ENCODE data around the gene SETX. TPM values are rescaled to one million over a fixed set of nuclear protein-coding genes. Genes with fewer than 3 reads are reported as not detected.

SETX gene
- total and polyA plus RNA-seq, 2 of the 13 experiments (the other 11 are each of a cell fraction or from before 2014, with no cell fraction given), result 13.2 to 39.0 TPM

- H3K27ac ChIP-seq (ENCODE audit: extremely low read length, insufficient read depth, low read length), result no peak overlapping the region
- H3K4me1 ChIP-seq (ENCODE audit: insufficient read depth, low read length), result peaks cover 16% of the 10 kb centered on the region
- H3K4me2 ChIP-seq (ENCODE audit: low read depth, low read length), result peak overlapping the region; percentile 57; the same call in 1 of the 2 replicates
- in situ Hi-C loops (cut with HindIII; ENCODE audit: extremely low pct_ligation_motif_present, low pct_unique_long_range_greater_than_20kb) (loop anchor here (25.0 kb wide), 1 partner anchor 653 kb away; no protein-coding TSS in a partner anchor), intact Hi-C loops (cut with micrococcal nuclease; ENCODE audit: unreplicated experiment) (loop anchor here (5.0 kb wide), 3 partner anchors 73 to 478 kb away; partner anchors contain the start of gene TTF1)
- no TSS peak for BruUV-seq (replicated peaks)
- POLR2A ChIA-PET, result no interaction called here
- H3K4me3 ChIP-seq (replicated peaks in 1 of 3; ENCODE audit: insufficient read depth in 1 of 3, low read depth in 2 of 3, low read length in 3 of 3), result peak overlapping the region in 1 of 3 experiments; percentile 73; a peak in 1 of 6 replicates
- CTCF ChIA-PET (ENCODE audit: low intra/inter-chr PET ratio, low total read pairs), result no interaction called here
- ATAC-seq (no peak; the same call in 2 of the 3 replicates), FAIRE-seq (no peak), DNase-seq (ENCODE audit: low spot score) (no peak)
- 18% methylated on average over 9 of the region's 21 CpGs for WGBS (ENCODE audit: low lambda C conversion rate)
- no peak overlapping the region for H2AFZ ChIP-seq (ENCODE audit: low read length)
- H3K9me3 ChIP-seq (ENCODE audit: low read length), result no peaks in the 10 kb centered on the region
- peaks cover 7% of the 10 kb centered on the region; the same call in 1 of the 2 replicates for H4K20me1 ChIP-seq (ENCODE audit: insufficient read depth, low read length)
- peaks cover 15 to 66% of the 10 kb centered on the region in 2 experiments; a peak in 4 of 5 replicates for H3K27me3 ChIP-seq (ENCODE audit: control insufficient read depth in 1 of 2, insufficient read depth in 2 of 2, low read length in 2 of 2)
- H3K36me3 ChIP-seq (replicated peaks in 1 of 2; ENCODE audit: control insufficient read depth in 1 of 2, insufficient read depth in 2 of 2, low read length in 2 of 2), result no peaks in the 10 kb centered on the region
- no peak overlapping the region for H3K9ac ChIP-seq (ENCODE audit: insufficient read depth, low read depth, low read length)
- no peaks in the 10 kb centered on the region for H3K79me2 ChIP-seq (ENCODE audit: insufficient read depth, low read length)
- no peak for TF ChIP-seq ZNF317 (CRISPR knock-in tag; IDR thresholded peaks at IDR 0.05)
- no peak for TF ChIP-seq ZSCAN31 (CRISPR knock-in tag; IDR thresholded peaks at IDR 0.05; ENCODE audit: low read depth)
- no peak for TF ChIP-seq TARDBP (CRISPR knock-in tag; IDR thresholded peaks at IDR 0.05)
- TF ChIP-seq RFX3 (CRISPR knock-in tag; IDR thresholded peaks at IDR 0.05), result no peak
- TF ChIP-seq ZNF597 (CRISPR knock-in tag; IDR thresholded peaks at IDR 0.05), result no peak
- TF ChIP-seq ATAD3A (CRISPR knock-in tag; IDR thresholded peaks at IDR 0.05), result no peak
- TF ChIP-seq ZNF446 (CRISPR knock-in tag; IDR thresholded peaks at IDR 0.05), result no peak
- 0 out of 2 replicates have a peak, but pooled peaks have one; percentile 8 for TF ChIP-seq HDAC1 (CRISPR knock-in tag; IDR thresholded peaks at IDR 0.05)
- TF ChIP-seq ZNF354B (CRISPR knock-in tag; IDR thresholded peaks at IDR 0.05), result no peak
- no peak for TF ChIP-seq ZNF292 (CRISPR knock-in tag; IDR thresholded peaks at IDR 0.05; ENCODE audit: borderline replicate concordance, low read depth)
- no peak for TF ChIP-seq BCL6 (CRISPR knock-in tag; IDR thresholded peaks at IDR 0.05)
- TF ChIP-seq ZNF766 (CRISPR knock-in tag; IDR thresholded peaks at IDR 0.05; ENCODE audit: borderline replicate concordance), result no peak
- TF ChIP-seq WIZ (CRISPR knock-in tag; IDR thresholded peaks at IDR 0.05), result no peak
- no peak for TF ChIP-seq ZNF605 (CRISPR knock-in tag; IDR thresholded peaks at IDR 0.05)
- TF ChIP-seq CTCF (CRISPR knock-in tag; IDR thresholded peaks at IDR 0.05), result 0 out of 2 replicates have a peak, but pooled peaks have one; percentile 1
- TF ChIP-seq RXRA (CRISPR knock-in tag; IDR thresholded peaks at IDR 0.05), result 0 out of 2 replicates have a peak, but pooled peaks have one; percentile 11
- TF ChIP-seq ZSCAN25 (CRISPR knock-in tag; IDR thresholded peaks at IDR 0.05), result no peak
- TF ChIP-seq ZMAT3 (CRISPR knock-in tag; conservative IDR thresholded peaks at IDR 0.05), result no peak
- peak; percentile 88 for TF ChIP-seq CREB1 (IDR thresholded peaks at IDR 0.05)
- TF ChIP-seq CREB1 (CRISPR knock-in tag; IDR thresholded peaks at IDR 0.05), result no peak
- TF ChIP-seq TOE1 (CRISPR knock-in tag; IDR thresholded peaks at IDR 0.05), result no peak
- TF ChIP-seq ZNF12 (CRISPR knock-in tag; IDR thresholded peaks at IDR 0.05), result no peak
Measured at GRCh38 chr9:132239999-132240840, 114.6 kb downstream of the SETX start.
